CD4-positive, alpha-beta memory T cell (primary cell): ENCODE results near the gene SETD7. TPM values are rescaled to one million over a fixed set of nuclear protein-coding genes. Genes with fewer than 3 reads are reported as not detected.

Source experiments
- CTCF ChIA-PET: fragments of 350-600 bp; sonication (Branson Sonifier 250); formaldehyde crosslinking; loops from one replicate; lab custom pipeline; 2021; ENCODE audit warnings: inconsistent platforms; ENCODE audit not compliant: partially characterized antibody; lab: Charles Lee
- POLR2A ChIA-PET: fragments of 350-600 bp; sonication (Branson Sonifier 250); formaldehyde crosslinking; loops from one replicate; lab custom pipeline; 2021; ENCODE audit not compliant: partially characterized antibody; lab: Charles Lee
- DNase-seq, 5 donors: peaks; one replicate each; pipeline versions ENCODE4 v3.0.0 to v3.0.0-alpha.2; 2020 to 2022; ENCODE audit warnings: mixed read lengths in 1 of 5
- H3K27ac ChIP-seq: one replicate; pipeline ENCODE4 v1.7.0; 2013; ENCODE audit warnings: low read depth, low read length
- H3K27me3 ChIP-seq: 2 replicates; pipeline ENCODE4 v1.7.0; 2013; ENCODE audit warnings: mild to moderate bottlenecking, low read length, moderate library complexity; ENCODE audit not compliant: insufficient read depth
- H3K36me3 ChIP-seq: 2 replicates; pipeline ENCODE4 v1.7.0; 2013; ENCODE audit warnings: mild to moderate bottlenecking, low read length, moderate library complexity; ENCODE audit not compliant: insufficient read depth
- H3K4me1 ChIP-seq: 2 replicates; pipeline ENCODE4 v1.7.0; 2013; ENCODE audit warnings: mild to moderate bottlenecking, low read length, moderate library complexity; ENCODE audit not compliant: insufficient read depth
- H3K4me3 ChIP-seq, 2 donors: one replicate each; pipeline ENCODE4 v1.7.0; 2013; ENCODE audit warnings: low read length in 2 of 2, mild to moderate bottlenecking in 1 of 2
- H3K9me3 ChIP-seq, 2 donors: one replicate each; pipeline ENCODE4 v1.7.0; 2013; ENCODE audit warnings: low read length in 2 of 2, control low read depth in 1 of 2; ENCODE audit not compliant: control insufficient read depth in 1 of 2
- H3K27ac Mint-ChIP-seq, 7 donors: one replicate each; pipeline ENCODE4 v1.8.0; 2020 to 2021; ENCODE audit warnings: mixed read lengths in 7 of 7, mild to moderate bottlenecking in 6 of 7, inconsistent platforms in 3 of 7, moderate library complexity in 3 of 7
- H3K27me3 Mint-ChIP-seq, 2 donors: one replicate each; pipeline ENCODE4 v1.8.0; 2020 to 2021; ENCODE audit warnings: mixed read lengths in 2 of 2
- H3K36me3 Mint-ChIP-seq, 2 donors: one replicate each; pipeline ENCODE4 v1.8.0; 2020 to 2021; ENCODE audit warnings: mixed read lengths in 2 of 2, inconsistent platforms in 1 of 2, mild to moderate bottlenecking in 1 of 2
- H3K4me1 Mint-ChIP-seq, 4 donors: one replicate each; pipeline ENCODE4 v1.8.0; 2020 to 2021; ENCODE audit warnings: mixed read lengths in 4 of 4, mild to moderate bottlenecking in 1 of 4
- H3K4me3 Mint-ChIP-seq, 8 donors: one replicate each; pipeline ENCODE4 v1.8.0; 2020 to 2021; ENCODE audit warnings: mixed read lengths in 8 of 8, mild to moderate bottlenecking in 7 of 8, moderate library complexity in 6 of 8, inconsistent platforms in 3 of 8
- H3K9me3 Mint-ChIP-seq, 8 donors: one replicate each; pipeline ENCODE4 v1.8.0; 2020 to 2021; ENCODE audit warnings: mixed read lengths in 8 of 8, mild to moderate bottlenecking in 5 of 8, inconsistent platforms in 3 of 8, moderate library complexity in 1 of 8
- intact Hi-C: fragments of 100-400 bp; cut with micrococcal nuclease; formaldehyde crosslinking; loops from one replicate; pipeline ENCODE4 v1.15.1; 2023
- polyA plus RNA-seq, 2 donors: library from polyadenylated mRNA; unstranded; fragments of 300-500 nt; fragmentation: Illumina TruSeq; gene quantifications; one replicate each; pipeline ENCODE4 v1.2.3, GENCODE V29; 2021
- total RNA-seq, 2 experiments: library from RNA; stranded (reverse); gene quantifications; one replicate each; pipeline ENCODE4 v1.2.3, GENCODE V29; 2021

Gene SETD7
- total and polyA plus RNA-seq, 4 experiments from 2014 or later, result 3.9 to 14.6 (median 9.7) TPM

DNA sequence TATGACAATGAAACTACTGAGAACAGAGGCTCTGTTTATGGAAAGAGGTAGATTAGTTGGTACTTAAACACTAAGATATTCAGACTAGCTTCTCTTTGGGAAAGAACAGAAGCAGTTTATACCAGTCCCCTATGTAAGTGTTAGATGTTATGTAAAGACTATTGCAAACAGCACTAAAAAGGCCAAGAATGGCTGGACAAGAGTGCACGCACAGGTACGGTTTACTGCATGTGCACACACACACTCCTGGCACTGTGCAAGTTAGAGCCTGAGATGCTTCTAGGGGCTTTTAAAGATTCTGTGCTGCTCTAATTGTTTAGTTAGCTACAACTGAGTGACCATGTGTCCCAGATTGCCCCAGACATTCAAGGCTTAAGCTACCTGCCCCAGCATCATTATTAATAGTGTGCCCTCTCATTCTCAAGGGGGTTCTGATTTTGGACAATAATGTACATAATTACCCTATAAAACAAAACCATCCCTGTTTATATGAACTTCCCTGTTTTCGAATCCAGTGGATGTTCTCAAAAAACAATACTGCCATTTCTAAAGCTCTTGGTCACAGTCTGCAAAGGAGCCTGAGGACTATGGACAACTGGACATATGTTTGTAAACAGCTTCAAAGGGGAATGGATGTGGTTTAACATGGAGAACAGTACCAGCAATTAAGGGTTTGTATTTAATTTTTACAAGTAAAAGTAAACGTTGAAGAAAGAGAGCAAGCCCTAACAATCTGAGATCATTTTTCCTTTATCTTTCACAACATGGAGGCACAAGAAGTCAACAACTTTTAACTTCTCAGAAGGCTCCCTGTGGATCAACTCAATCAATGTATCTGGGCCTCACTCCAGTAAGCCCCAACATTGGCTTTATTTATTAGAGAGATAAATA lies 2.0 kb downstream of the SETD7 start:
- Histone ChIP-seq H3K9me3 (no peaks in the 10 kb centered on the region), H3K27ac (peak overlapping the region; percentile 91), H3K36me3 (no peaks in the 10 kb centered on the region), H3K4me1 (peaks cover 35% of the 10 kb centered on the region), H3K27me3 (no peaks in the 10 kb centered on the region), H3K4me3 (no peak overlapping the region)
- H3K27me3 Mint-ChIP-seq, result peaks cover 0 to 1% of the 10 kb centered on the region in 2 donors
- POLR2A ChIA-PET, result interaction anchor here (0.8 to 6.0 kb wide), 10 partner anchors 9 to 600 kb away, joined by 3 to 73 read pairs (median 7); partner anchors contain the start of genes MAML3, NAA15 and RAB33B
- H3K9me3 Mint-ChIP-seq, result peaks cover 0 to 4% (median 0%) of the 10 kb centered on the region in 8 donors
- peak overlapping the region in 5 of 7 donors; percentile 96 to 100 (median 98) for H3K27ac Mint-ChIP-seq
- H3K4me3 Mint-ChIP-seq, result peak overlapping the region in 7 of 8 donors; percentile 92 to 98 (median 96)
- CTCF ChIA-PET, result interaction anchor here (1.1 to 3.0 kb wide), 8 partner anchors 9 to 258 kb away, joined by 3 to 11 read pairs (median 4); no protein-coding TSS in a partner anchor
- intact Hi-C loops, result no loop called here
- peaks cover 29 to 71% (median 54%) of the 10 kb centered on the region in 4 donors for H3K4me1 Mint-ChIP-seq
- H3K36me3 Mint-ChIP-seq, result peaks cover 0 to 16% of the 10 kb centered on the region in 2 donors
- DNase-seq, result no peak

DNA sequence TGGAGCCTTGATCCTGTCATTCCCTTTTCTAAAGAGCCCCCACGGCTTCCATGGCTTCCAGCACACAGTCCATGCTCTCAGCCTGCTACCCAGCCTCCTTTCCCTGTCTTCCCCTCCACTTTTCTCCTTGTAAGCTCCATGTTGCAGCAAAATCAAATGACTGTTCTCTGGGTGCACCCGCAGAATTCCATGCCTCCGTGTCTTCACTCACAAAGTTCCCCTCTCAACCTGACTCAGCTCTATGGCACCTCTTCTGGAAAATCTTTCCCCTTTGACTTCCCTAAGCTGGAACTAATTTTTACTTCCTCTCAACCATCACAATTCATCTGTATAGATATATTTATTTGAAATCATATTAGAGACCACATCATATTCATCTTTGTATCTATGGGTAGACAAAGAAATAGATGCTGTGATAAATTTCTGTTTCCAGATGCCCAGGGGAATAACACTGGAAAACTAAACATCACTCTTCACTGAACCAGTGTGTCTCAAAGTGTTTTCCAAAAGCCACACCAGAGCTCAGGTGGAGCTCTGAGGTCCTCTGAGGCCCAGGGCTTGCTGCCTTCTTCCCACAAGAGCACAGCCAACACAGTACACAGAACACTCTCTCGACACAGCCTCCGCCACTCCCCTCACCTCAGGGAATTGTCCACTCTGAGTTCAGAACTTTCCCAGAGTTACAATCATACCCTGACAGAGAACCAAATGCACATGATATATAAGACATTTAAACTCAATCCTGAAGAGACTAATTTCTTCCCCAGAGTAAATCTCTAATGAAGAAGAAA lies 3.3 kb downstream of the SETD7 start:
- H3K27me3 Mint-ChIP-seq, result peaks cover 0 to 1% of the 10 kb centered on the region in 2 donors
- peaks cover 0 to 18% of the 10 kb centered on the region in 2 donors for H3K36me3 Mint-ChIP-seq
- peak overlapping the region in 2 of 8 donors; percentile 7 to 58 for H3K4me3 Mint-ChIP-seq
- H3K9me3 ChIP-seq, result no peaks in the 10 kb centered on the region
- no peak overlapping the region for H3K4me3 ChIP-seq
- no peaks in the 10 kb centered on the region for H3K36me3 ChIP-seq
- H3K4me1 Mint-ChIP-seq, result peaks cover 25 to 62% (median 45%) of the 10 kb centered on the region in 4 donors
- ChIA-PET POLR2A (interaction anchor here (0.6 to 6.0 kb wide), 5 partner anchors 8 to 99 kb away, joined by 3 to 73 read pairs (median 5); partner anchors contain the start of gene RAB33B), CTCF (interaction anchor here (0.7 to 1.9 kb wide), 5 partner anchors 22 to 532 kb away, joined by 3 to 10 read pairs (median 4); no protein-coding TSS in a partner anchor)
- H3K27ac Mint-ChIP-seq, result peak overlapping the region in 6 of 7 donors; percentile 11 to 98 (median 77)
- H3K4me1 ChIP-seq, result peaks cover 30% of the 10 kb centered on the region
- H3K27me3 ChIP-seq, result no peaks in the 10 kb centered on the region
- no peak for DNase-seq
- intact Hi-C loops, result no loop called here
- H3K27ac ChIP-seq, result no peak overlapping the region
- H3K9me3 Mint-ChIP-seq, result peaks cover 0 to 4% (median 0%) of the 10 kb centered on the region in 8 donors

DNA sequence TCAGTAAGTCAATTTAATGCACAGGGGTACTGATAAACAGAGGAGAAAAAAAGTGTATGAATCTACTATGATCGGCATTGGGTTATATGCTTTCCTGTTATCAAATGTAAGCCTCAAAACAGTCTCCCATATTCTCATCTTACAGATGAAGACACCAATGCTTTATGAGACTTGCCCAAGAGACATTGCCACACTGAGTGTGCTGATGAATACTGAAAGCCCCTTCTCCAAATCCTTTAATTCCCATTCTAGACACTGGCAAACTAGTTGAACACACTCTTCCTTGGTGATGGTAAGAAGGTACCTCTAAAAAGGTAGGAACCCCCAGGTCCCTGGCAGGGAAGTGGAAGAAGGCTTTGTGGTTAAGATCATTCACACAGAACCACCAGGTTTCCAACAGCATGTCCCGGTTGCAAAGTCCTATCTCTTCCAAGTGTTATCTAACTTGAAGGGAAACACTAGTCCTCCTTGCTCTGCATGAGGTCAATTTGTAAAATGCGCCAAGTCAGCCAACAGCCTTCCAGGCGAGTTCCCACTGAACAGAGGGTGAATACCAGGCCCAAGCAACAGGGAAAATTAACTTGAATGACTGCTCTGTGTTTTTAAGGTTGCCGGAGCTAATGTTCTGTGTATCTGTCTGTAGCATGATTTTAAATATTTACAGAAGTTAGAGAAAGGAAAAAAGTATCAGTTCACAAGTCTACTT lies 5.1 kb downstream of the SETD7 start:
- H3K27ac Mint-ChIP-seq, result peak overlapping the region in 3 of 7 donors; percentile 5 to 58 (median 45)
- peaks cover 23 to 53% (median 39%) of the 10 kb centered on the region in 4 donors for H3K4me1 Mint-ChIP-seq
- H3K36me3 Mint-ChIP-seq, result peaks cover 0 to 23% of the 10 kb centered on the region in 2 donors
- no peaks in the 10 kb centered on the region for H3K27me3 ChIP-seq
- no peaks in the 10 kb centered on the region for H3K9me3 ChIP-seq
- H3K27ac ChIP-seq, result no peak overlapping the region
- no peak overlapping the region for H3K4me3 Mint-ChIP-seq
- POLR2A ChIA-PET, result no interaction called here
- H3K36me3 ChIP-seq, result no peaks in the 10 kb centered on the region
- DNase-seq, result no peak
- CTCF ChIA-PET, result interaction anchor here (1.1 to 1.5 kb wide), 3 partner anchors 20 to 520 kb away, joined by 3 to 4 read pairs (median 3); no protein-coding TSS in a partner anchor
- H3K4me3 ChIP-seq, result no peak overlapping the region
- peaks cover 25% of the 10 kb centered on the region for H3K4me1 ChIP-seq
- peaks cover 0 to 4% (median 0%) of the 10 kb centered on the region in 8 donors for H3K9me3 Mint-ChIP-seq
- intact Hi-C loops, result no loop called here
- H3K27me3 Mint-ChIP-seq, result peaks cover 0 to 1% of the 10 kb centered on the region in 2 donors

DNA sequence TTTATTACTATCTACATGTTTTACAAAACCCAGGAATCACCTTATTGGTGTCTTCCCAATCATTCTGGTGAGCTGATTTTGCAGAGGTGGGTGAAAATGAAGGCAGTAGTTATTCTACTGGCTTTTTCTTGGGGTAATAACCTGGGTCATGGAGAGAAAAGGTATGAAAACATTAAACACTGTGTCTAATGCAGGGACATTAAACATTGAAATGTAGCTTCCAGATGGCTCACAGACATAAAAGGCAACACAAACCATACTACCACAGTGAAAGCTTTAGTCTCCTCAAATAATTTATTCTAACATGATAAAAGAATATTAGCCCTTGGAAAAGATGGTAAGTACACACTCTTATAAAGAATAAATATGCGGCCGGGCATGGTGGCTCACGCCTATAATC lies 8.0 kb downstream of the SETD7 start:
- no peaks in the 10 kb centered on the region for H3K36me3 ChIP-seq
- H3K9me3 Mint-ChIP-seq, result no peaks in the 10 kb centered on the region
- intact Hi-C loops, result no loop called here
- no peak overlapping the region for H3K27ac ChIP-seq
- H3K36me3 Mint-ChIP-seq, result peaks cover 7 to 30% of the 10 kb centered on the region in 2 donors
- CTCF ChIA-PET, result interaction anchor here (0.9 to 1.2 kb wide), 3 partner anchors 50 to 109 kb away, joined by 3 read pairs; no protein-coding TSS in a partner anchor
- H3K27ac Mint-ChIP-seq, result peak overlapping the region in 1 of 7 donors; percentile 48
- no peak overlapping the region for H3K4me3 Mint-ChIP-seq
- H3K4me1 ChIP-seq, result peaks cover 9% of the 10 kb centered on the region
- POLR2A ChIA-PET, result interaction anchor here (1.6 kb wide), 1 partner anchor 9 kb away, joined by 6 read pairs; the partner anchor contains the start of gene SETD7
- H3K4me1 Mint-ChIP-seq, result peaks cover 15 to 30% (median 21%) of the 10 kb centered on the region in 4 donors
- H3K27me3 Mint-ChIP-seq, result no peaks in the 10 kb centered on the region
- H3K4me3 ChIP-seq, result no peak overlapping the region
- no peaks in the 10 kb centered on the region for H3K9me3 ChIP-seq
- DNase-seq, result no peak
- no peaks in the 10 kb centered on the region for H3K27me3 ChIP-seq

DNA sequence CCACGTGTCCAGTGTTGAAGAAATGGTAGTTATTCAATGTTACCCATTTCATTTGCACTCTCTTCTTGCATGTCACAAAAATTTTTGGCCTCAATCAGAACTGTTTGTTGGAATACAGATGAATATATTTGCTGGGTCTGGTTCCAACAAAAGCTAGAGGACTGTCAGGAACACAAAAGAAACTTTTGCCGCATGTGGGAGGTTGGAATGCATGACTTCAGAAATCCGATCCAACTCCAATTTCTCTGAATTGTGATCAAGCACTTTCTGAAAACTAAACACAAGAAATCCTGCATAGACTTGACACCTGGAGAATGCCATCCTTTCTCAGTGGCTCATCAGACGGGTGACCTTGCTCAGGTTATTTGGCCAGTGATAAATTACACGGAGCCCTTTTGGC lies 15.4 kb downstream of the SETD7 start:
- ChIA-PET CTCF (interaction anchor here (2.7 kb wide), 1 partner anchor 10 kb away, joined by 12 read pairs; no protein-coding TSS in a partner anchor), POLR2A (no interaction called here)
- Mint-ChIP-seq H3K27me3 (no peaks in the 10 kb centered on the region), H3K4me1 (peaks cover 2 to 5% (median 4%) of the 10 kb centered on the region in 4 donors), H3K4me3 (no peak overlapping the region), H3K9me3 (no peaks in the 10 kb centered on the region), H3K36me3 (peaks cover 29 to 34% of the 10 kb centered on the region in 2 donors), H3K27ac (no peak overlapping the region)
- H3K27ac ChIP-seq, result no peak overlapping the region
- intact Hi-C loops, result no loop called here
- H3K36me3 ChIP-seq, result no peaks in the 10 kb centered on the region
- H3K9me3 ChIP-seq, result no peaks in the 10 kb centered on the region
- H3K4me1 ChIP-seq, result no peaks in the 10 kb centered on the region
- no peaks in the 10 kb centered on the region for H3K27me3 ChIP-seq
- no peak overlapping the region for H3K4me3 ChIP-seq
- no peak for DNase-seq

DNA sequence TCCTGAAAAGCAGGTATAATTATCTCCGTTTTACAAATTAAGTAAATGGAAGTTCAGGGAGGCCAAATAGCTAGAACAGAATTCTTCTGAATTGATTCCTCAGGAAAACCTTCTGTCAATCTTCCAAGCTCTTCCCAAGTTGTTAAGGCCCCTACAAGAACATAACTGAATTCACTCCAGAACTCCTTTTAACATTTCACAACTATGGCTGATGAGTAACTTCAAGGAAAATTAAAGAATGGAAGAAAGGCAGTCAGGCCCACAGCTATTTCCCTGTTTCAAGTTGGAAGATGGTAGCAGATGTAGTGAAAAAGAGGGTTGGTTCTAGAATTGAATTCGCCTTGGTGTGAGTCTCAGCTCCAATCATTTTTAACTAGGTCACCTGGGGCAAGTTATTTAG lies 15.9 kb downstream of the SETD7 start:
- H3K36me3 Mint-ChIP-seq, result peaks cover 27 to 35% of the 10 kb centered on the region in 2 donors
- Histone ChIP-seq H3K4me3 (no peak overlapping the region), H3K4me1 (no peaks in the 10 kb centered on the region), H3K9me3 (no peaks in the 10 kb centered on the region), H3K36me3 (no peaks in the 10 kb centered on the region), H3K27me3 (no peaks in the 10 kb centered on the region), H3K27ac (no peak overlapping the region)
- no peak overlapping the region for H3K27ac Mint-ChIP-seq
- no peak overlapping the region for H3K4me3 Mint-ChIP-seq
- H3K27me3 Mint-ChIP-seq, result no peaks in the 10 kb centered on the region
- H3K4me1 Mint-ChIP-seq, result peaks cover 2 to 5% (median 4%) of the 10 kb centered on the region in 4 donors
- DNase-seq, result no peak
- ChIA-PET CTCF (interaction anchor here (2.7 kb wide), 1 partner anchor 9 kb away, joined by 12 read pairs; no protein-coding TSS in a partner anchor), POLR2A (no interaction called here)
- intact Hi-C loops, result no loop called here
- no peaks in the 10 kb centered on the region for H3K9me3 Mint-ChIP-seq
